H1 (cell line): ENCODE results near the gene ZFAND3. TPM values are rescaled to one million over a fixed set of nuclear protein-coding genes. Genes with fewer than 3 reads are reported as not detected.
"Not testable (repeated sequence)": the region's sequence is repeated elsewhere in the genome, so short reads cannot be mapped to it uniquely, and the experiment has no call there.

Experiments used
- CTCF ChIA-PET: fragments of 300-600 bp; sonication (Branson Sonifier 250); formaldehyde crosslinking; loops from one replicate; lab custom pipeline; 2021; ENCODE audit not compliant: partially characterized antibody; lab: Charles Lee
- POLR2A ChIA-PET: fragments of 300-600 bp; sonication (Branson Sonifier 250); formaldehyde crosslinking; loops from one replicate; lab custom pipeline; 2021; ENCODE audit warnings: inconsistent platforms; ENCODE audit not compliant: partially characterized antibody; lab: Charles Lee
- DNase-seq, 2 experiments: peaks; one replicate each; pipeline versions ENCODE4 v3.0.0 to v3.0.0-alpha.2; 2010 to 2022; ENCODE audit warnings: low spot score in 2 of 2, low read depth in 1 of 2, mixed read lengths in 1 of 2
- FAIRE-seq: peaks from 2 replicates; lab custom pipeline; 2011; peaks lifted over from hg19 to GRCh38; lab: Jason Lieb, UNC
- H2AFZ ChIP-seq: 2 replicates; pipeline ENCODE4 v1.8.1; 2012; ENCODE audit warnings: low read length, inconsistent platforms
- H2AK5ac ChIP-seq: 2 replicates; pipeline ENCODE4 v1.6.1; 2013; ENCODE audit warnings: low read depth, low read length
- H2BK120ac ChIP-seq: replicated peaks from 2 replicates; pipeline ENCODE3; 2013; ENCODE audit warnings: low read depth, low read length, inconsistent platforms
- H2BK12ac ChIP-seq: 2 replicates; pipeline ENCODE4 v1.6.1; 2013; ENCODE audit warnings: low read depth, low read length
- H2BK15ac ChIP-seq: 2 replicates; pipeline ENCODE4 v1.6.1; 2013; ENCODE audit warnings: low read length
- H2BK20ac ChIP-seq: 2 replicates; pipeline ENCODE4 v1.6.1; 2013; ENCODE audit warnings: low read length
- H2BK5ac ChIP-seq: 2 replicates; pipeline ENCODE4 v1.6.1; 2013; ENCODE audit warnings: low read depth, low read length
- H3K14ac ChIP-seq: 2 replicates; pipeline ENCODE4 v1.6.1; 2013; ENCODE audit warnings: inconsistent platforms; ENCODE audit not compliant: insufficient read length
- H3K18ac ChIP-seq: 2 replicates; pipeline ENCODE4 v1.6.1; 2013; ENCODE audit warnings: low read length; ENCODE audit errors: extremely low read depth
- H3K23ac ChIP-seq: 2 replicates; pipeline ENCODE4 v1.6.1; 2013; ENCODE audit warnings: inconsistent platforms; ENCODE audit not compliant: insufficient read length
- H3K23me2 ChIP-seq: 2 replicates; pipeline ENCODE4 v1.6.1; 2013; ENCODE audit warnings: low read depth, low read length
- H3K27ac ChIP-seq: 2 replicates; pipeline ENCODE4 v1.6.1; 2011; ENCODE audit warnings: low read depth, low read length, inconsistent platforms
- H3K27me3 ChIP-seq, 4 experiments: replicated peaks in 1 of 4; 1 replicate in 1 of 4; 2 replicates in 3 of 4; pipeline versions ENCODE4 v1.6.1 to v1.8.1; 2011 to 2013; ENCODE audit warnings: low read length in 3 of 4, mild to moderate bottlenecking in 3 of 4, inconsistent platforms in 2 of 4, mixed read lengths in 2 of 4, moderate library complexity in 1 of 4; ENCODE audit not compliant: control insufficient read depth in 3 of 4, insufficient read depth in 3 of 4; ENCODE audit errors: extremely low read depth in 1 of 4
- H3K36me3 ChIP-seq, 4 experiments: 2 replicates each; pipeline versions ENCODE4 v1.6.1 to v1.8.1; 2011 to 2013; ENCODE audit warnings: mild to moderate bottlenecking in 4 of 4, low read length in 3 of 4, moderate library complexity in 2 of 4, control low read depth in 1 of 4, inconsistent platforms in 1 of 4; ENCODE audit not compliant: insufficient read depth in 4 of 4, control insufficient read depth in 2 of 4
- H3K4ac ChIP-seq: replicated peaks from 2 replicates; pipeline ENCODE3; 2013; ENCODE audit warnings: low read length, low read depth, mixed read lengths, inconsistent platforms; ENCODE audit not compliant: insufficient read length
- H3K4me1 ChIP-seq, 4 experiments: replicated peaks in 1 of 4; 1 replicate in 1 of 4; 2 replicates in 3 of 4; pipeline versions ENCODE4 v1.6.1 to v1.8.1; 2011 to 2013; ENCODE audit warnings: low read length in 3 of 4, inconsistent platforms in 2 of 4, mixed read lengths in 1 of 4; ENCODE audit not compliant: insufficient read depth in 4 of 4, control insufficient read depth in 3 of 4
- H3K4me2 ChIP-seq, 2 experiments: 2 replicates each; pipeline versions ENCODE4 v1.6.1 to v1.8.1; 2011 to 2013; ENCODE audit warnings: low read depth in 2 of 2, low read length in 2 of 2, control low read depth in 1 of 2, inconsistent platforms in 1 of 2, mild to moderate bottlenecking in 1 of 2; ENCODE audit not compliant: insufficient read depth in 1 of 2
- H3K4me3 ChIP-seq, 4 experiments: fragments of 200-600, 300-600 bp in 1 of 4; sonication (generic), shearing (Covaris generic), sonication (Bioruptor Twin) in 1 of 4; 2 replicates each; pipeline versions ENCODE4 v1.5.1 to v1.8.1; 2011 to 2016; ENCODE audit warnings: low read length in 4 of 4, low read depth in 3 of 4, control low read depth in 2 of 4, inconsistent platforms in 2 of 4, mild to moderate bottlenecking in 2 of 4, mixed read lengths in 1 of 4, moderate library complexity in 1 of 4; ENCODE audit not compliant: insufficient read depth in 2 of 4; ENCODE audit errors: extremely low read depth in 1 of 4
- H3K56ac ChIP-seq: replicated peaks from 2 replicates; pipeline ENCODE3; 2013; ENCODE audit warnings: low read depth, mild to moderate bottlenecking, mixed read lengths, low read length, inconsistent platforms; ENCODE audit not compliant: insufficient read length
- H3K79me1 ChIP-seq: 2 replicates; pipeline ENCODE4 v1.6.1; 2013; ENCODE audit warnings: low read depth, low read length, control low read depth
- H3K79me2 ChIP-seq, 2 experiments: 2 replicates each; pipeline versions ENCODE4 v1.6.1 to v1.8.1; 2012 to 2013; ENCODE audit warnings: low read length in 2 of 2, mild to moderate bottlenecking in 2 of 2, inconsistent platforms in 1 of 2; ENCODE audit not compliant: insufficient read depth in 2 of 2, control insufficient read depth in 1 of 2
- H3K9ac ChIP-seq, 4 experiments: replicated peaks in 1 of 4; 1 replicate in 1 of 4; 2 replicates in 3 of 4; pipeline versions ENCODE4 v1.6.1 to v1.8.1; 2011 to 2013; ENCODE audit warnings: low read depth in 3 of 4, low read length in 3 of 4, control low read depth in 2 of 4, mild to moderate bottlenecking in 2 of 4, moderate library complexity in 2 of 4, inconsistent platforms in 1 of 4; ENCODE audit errors: extremely low read depth in 1 of 4
- H3K9me3 ChIP-seq, 2 experiments: 2 replicates each; pipeline versions ENCODE4 v1.6.1 to v1.8.1; 2012 to 2013; ENCODE audit warnings: mild to moderate bottlenecking in 2 of 2, moderate library complexity in 2 of 2, control low read depth in 1 of 2, inconsistent platforms in 1 of 2, low read depth in 1 of 2, low read length in 1 of 2, mixed read lengths in 1 of 2; ENCODE audit not compliant: insufficient read depth in 2 of 2
- H4K20me1 ChIP-seq, 2 experiments: replicated peaks in 1 of 2; 2 replicates each; pipeline versions ENCODE3 to v1.8.1; 2011 to 2013; ENCODE audit warnings: inconsistent platforms in 2 of 2, low read length in 2 of 2, mild to moderate bottlenecking in 1 of 2; ENCODE audit not compliant: insufficient read depth in 2 of 2, control insufficient read depth in 1 of 2
- H4K5ac ChIP-seq: 2 replicates; pipeline ENCODE4 v1.6.1; 2013; ENCODE audit warnings: low read length, low read depth, mixed read lengths, inconsistent platforms; ENCODE audit not compliant: insufficient read length
- H4K8ac ChIP-seq: 2 replicates; pipeline ENCODE4 v1.8.0; 2013; ENCODE audit warnings: mild to moderate bottlenecking, moderate library complexity, low read length, inconsistent platforms; ENCODE audit not compliant: insufficient read depth; ENCODE audit errors: extremely low read depth
- H4K91ac ChIP-seq: replicated peaks from 2 replicates; pipeline ENCODE3; 2013; ENCODE audit warnings: low read length, mixed read lengths, inconsistent platforms; ENCODE audit not compliant: insufficient read length
- WGBS, 2 experiments: shearing (Covaris generic) in 1 of 2; methylation state at CpG; one replicate each; pipeline versions ENCODE4 v1.1.6 to v1.1.7; 2013 to 2015; ENCODE audit warnings: low lambda C conversion rate in 2 of 2, mixed read lengths in 2 of 2, inconsistent platforms in 1 of 2, low coverage in 1 of 2, missing lambda C conversion rate in 1 of 2; ENCODE audit not compliant: insufficient replicate concordance in 2 of 2, insufficient coverage in 1 of 2, insufficient read length in 1 of 2; ENCODE audit errors: extremely low coverage in 1 of 2, missing lambda C conversion rate in 1 of 2; 5-methylcytosine and 5-hydroxymethylcytosine counted together
- polyA plus RNA-seq, 7 experiments: library from polyadenylated mRNA; depleted of rRNA in 3 of 7; stranded (reverse) in 5 of 7; unstranded in 2 of 7; fragments of >200 nt in 5 of 7; fragments of 200-250 nt in 2 of 7; gene quantifications; 1 replicate in 5 of 7; 2 replicates in 1 of 7; 4 replicates in 1 of 7; pipeline versions ENCODE4 v1.2.1 to v1.2.3, GENCODE V29; 2011 to 2013; ENCODE audit warnings: missing spikeins in 2 of 7, mixed read lengths in 2 of 7
- total RNA-seq: library from RNA; stranded (reverse); fragmentation: NEBNext Ultra II Directional; extraction: Animal tissue kit (Norgen Biotek cat#: 25700); gene quantifications from 2 replicates; pipeline ENCODE4 v1.2.1, GENCODE V29; 2021

Gene ZFAND3
- total and polyA plus RNA-seq, 2 of the 8 experiments (the other 6 are each of a cell fraction or from before 2014, with no cell fraction given) = 13.0 to 51.3 TPM

GRCh38 chr6:37893734-37894133 is 74.2 kb downstream of the ZFAND3 start:
- H3K18ac ChIP-seq, POLR2A ChIA-PET, H3K56ac ChIP-seq, FAIRE-seq, H4K91ac ChIP-seq, H3K27me3 ChIP-seq, H4K5ac ChIP-seq, H3K4me2 ChIP-seq, H2BK120ac ChIP-seq, H3K9me3 ChIP-seq, H2BK15ac ChIP-seq, H4K20me1 ChIP-seq, DNase-seq, H2BK20ac ChIP-seq, H3K36me3 ChIP-seq, H4K8ac ChIP-seq, H3K27ac ChIP-seq, H3K9ac ChIP-seq, H3K4ac ChIP-seq, H3K79me1 ChIP-seq, H3K4me1 ChIP-seq, H2AK5ac ChIP-seq, H3K23me2 ChIP-seq, H3K14ac ChIP-seq, H3K4me3 ChIP-seq, H2BK5ac ChIP-seq, H3K23ac ChIP-seq, H2AFZ ChIP-seq, H2BK12ac ChIP-seq: not testable (repeated sequence)
- CTCF ChIA-PET = interaction anchor here (0.8 kb wide), 1 partner anchor 151 kb away, joined by 3 read pairs; no protein-coding TSS in a partner anchor
- H3K79me2 ChIP-seq = peaks cover 0 to 57% of the 10 kb centered on the region in 2 experiments; a peak in 3 of 4 replicates
- 88% methylated on average over 9 of the region's 9 CpGs; no CpG with 5 or more reads in 1 of the 2 experiments for WGBS, 2 experiments
